ENCODE results near the gene CERS1.

DNA sequence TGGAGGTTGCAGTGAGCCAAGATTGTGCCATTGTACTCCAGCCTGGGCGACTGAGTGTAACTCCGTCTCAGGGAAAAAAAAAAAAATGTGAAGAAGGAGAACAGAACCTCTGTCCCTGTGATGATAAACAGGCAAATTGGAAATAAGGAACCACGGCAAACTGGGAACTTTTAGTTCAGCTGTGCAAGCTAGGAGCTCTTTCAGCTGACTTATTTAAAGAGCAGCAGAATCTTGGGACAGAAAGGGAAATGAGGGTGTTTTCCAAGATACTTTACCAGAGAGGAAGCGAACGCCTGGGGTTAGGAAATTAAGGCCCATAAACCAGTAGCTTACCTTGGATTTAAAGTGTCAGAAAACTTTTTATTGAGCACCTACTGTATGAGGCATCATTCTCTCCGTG, 67.2 kb downstream of the CERS1 start:
- TF ChIP-seq, protein P1, sequence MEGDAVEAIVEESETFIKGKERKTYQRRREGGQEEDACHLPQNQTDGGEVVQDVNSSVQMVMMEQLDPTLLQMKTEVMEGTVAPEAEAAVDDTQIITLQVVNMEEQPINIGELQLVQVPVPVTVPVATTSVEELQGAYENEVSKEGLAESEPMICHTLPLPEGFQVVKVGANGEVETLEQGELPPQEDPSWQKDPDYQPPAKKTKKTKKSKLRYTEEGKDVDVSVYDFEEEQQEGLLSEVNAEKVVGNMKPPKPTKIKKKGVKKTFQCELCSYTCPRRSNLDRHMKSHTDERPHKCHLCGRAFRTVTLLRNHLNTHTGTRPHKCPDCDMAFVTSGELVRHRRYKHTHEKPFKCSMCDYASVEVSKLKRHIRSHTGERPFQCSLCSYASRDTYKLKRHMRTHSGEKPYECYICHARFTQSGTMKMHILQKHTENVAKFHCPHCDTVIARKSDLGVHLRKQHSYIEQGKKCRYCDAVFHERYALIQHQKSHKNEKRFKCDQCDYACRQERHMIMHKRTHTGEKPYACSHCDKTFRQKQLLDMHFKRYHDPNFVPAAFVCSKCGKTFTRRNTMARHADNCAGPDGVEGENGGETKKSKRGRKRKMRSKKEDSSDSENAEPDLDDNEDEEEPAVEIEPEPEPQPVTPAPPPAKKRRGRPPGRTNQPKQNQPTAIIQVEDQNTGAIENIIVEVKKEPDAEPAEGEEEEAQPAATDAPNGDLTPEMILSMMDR (IDR thresholded peaks at IDR 0.05): no peak
- TF ChIP-seq POLR2A (IDR thresholded peaks at IDR 0.05): no peak
